AG04449 (cell line): ENCODE results near the gene CHRDL2.

Experiments used
- CTCF ChIA-PET: fragments of 350-600 bp; formaldehyde crosslinking; extraction: SDS; loops from one replicate; lab custom pipeline; 2021; ENCODE audit warnings: antibody characterized with exemption; lab: Yijun Ruan, JAX
- POLR2A ChIA-PET: fragments of 400-600, 350-600 bp; formaldehyde crosslinking; extraction: SDS; loops from one replicate; lab custom pipeline; 2020; ENCODE audit warnings: antibody characterized with exemption, inconsistent platforms; lab: Yijun Ruan, JAX
- DNase-seq: peaks from one replicate; pipeline ENCODE4 v3.0.0-alpha.2; 2010; ENCODE audit warnings: low read depth, low spot score
- H3K4me3 ChIP-seq: 2 replicates; pipeline ENCODE4 v1.5.1; 2011; ENCODE audit warnings: low read depth, mild to moderate bottlenecking, control low read depth, low read length
- TF ChIP-seq, protein P1 (sequence below): IDR thresholded peaks from one replicate; pipeline ENCODE4 v1.5.1; 2011; ENCODE audit warnings: mild to moderate bottlenecking, moderate library complexity, low read length, control low read depth, inconsistent platforms; ENCODE audit not compliant: insufficient read depth; ENCODE audit errors: missing control alignments

CHRDL2 gene

GRCh38 chr11:74696500-74696899 lies 34.7 kb downstream of the CHRDL2 start:
- TF ChIP-seq, protein P1, sequence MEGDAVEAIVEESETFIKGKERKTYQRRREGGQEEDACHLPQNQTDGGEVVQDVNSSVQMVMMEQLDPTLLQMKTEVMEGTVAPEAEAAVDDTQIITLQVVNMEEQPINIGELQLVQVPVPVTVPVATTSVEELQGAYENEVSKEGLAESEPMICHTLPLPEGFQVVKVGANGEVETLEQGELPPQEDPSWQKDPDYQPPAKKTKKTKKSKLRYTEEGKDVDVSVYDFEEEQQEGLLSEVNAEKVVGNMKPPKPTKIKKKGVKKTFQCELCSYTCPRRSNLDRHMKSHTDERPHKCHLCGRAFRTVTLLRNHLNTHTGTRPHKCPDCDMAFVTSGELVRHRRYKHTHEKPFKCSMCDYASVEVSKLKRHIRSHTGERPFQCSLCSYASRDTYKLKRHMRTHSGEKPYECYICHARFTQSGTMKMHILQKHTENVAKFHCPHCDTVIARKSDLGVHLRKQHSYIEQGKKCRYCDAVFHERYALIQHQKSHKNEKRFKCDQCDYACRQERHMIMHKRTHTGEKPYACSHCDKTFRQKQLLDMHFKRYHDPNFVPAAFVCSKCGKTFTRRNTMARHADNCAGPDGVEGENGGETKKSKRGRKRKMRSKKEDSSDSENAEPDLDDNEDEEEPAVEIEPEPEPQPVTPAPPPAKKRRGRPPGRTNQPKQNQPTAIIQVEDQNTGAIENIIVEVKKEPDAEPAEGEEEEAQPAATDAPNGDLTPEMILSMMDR, result no peak
- POLR2A ChIA-PET, result interaction anchor here (0.6 kb wide), 1 partner anchor 9 kb away, joined by 3 read pairs; no protein-coding TSS in a partner anchor
- no peak for DNase-seq
- CTCF ChIA-PET, result interaction anchor here (0.7 to 3.2 kb wide), 11 partner anchors 10 to 85 kb away, joined by 3 to 14 read pairs (median 4); no protein-coding TSS in a partner anchor
- H3K4me3 ChIP-seq, result no peak overlapping the region

- POLR2A ChIA-PET, result interaction anchor here (0.6 kb wide), 1 partner anchor 8 kb away, joined by 3 read pairs; no protein-coding TSS in a partner anchor
- no peak overlapping the region for H3K4me3 ChIP-seq
- TF ChIP-seq, protein P1, result no peak
- no peak for DNase-seq
- CTCF ChIA-PET, result interaction anchor here (0.9 to 3.2 kb wide), 7 partner anchors 9 to 45 kb away, joined by 3 to 14 read pairs (median 6); no protein-coding TSS in a partner anchor
Observed at GRCh38 chr11:74695705-74696280, 35.4 kb downstream of the CHRDL2 start.

- TF ChIP-seq, protein P1, result peak; percentile 18
- CTCF ChIA-PET, result interaction anchor here (1.8 to 9.0 kb wide), 3 partner anchors 6 to 31 kb away, joined by 4 to 119 read pairs (median 14); no protein-coding TSS in a partner anchor
- no peak overlapping the region for H3K4me3 ChIP-seq
- no peak for DNase-seq
- POLR2A ChIA-PET, result interaction anchor here (0.8 kb wide), 1 partner anchor 11 kb away, joined by 3 read pairs; no protein-coding TSS in a partner anchor
Observed at GRCh38 chr11:74694136-74694930, 36.9 kb downstream of the CHRDL2 start.

GRCh38 chr11:74693531-74693930 lies 37.7 kb downstream of the CHRDL2 start:
- DNase-seq, result no peak
- CTCF ChIA-PET, result interaction anchor here (1.0 to 9.0 kb wide), 4 partner anchors 7 to 32 kb away, joined by 4 to 119 read pairs (median 7); no protein-coding TSS in a partner anchor
- POLR2A ChIA-PET, result interaction anchor here (0.6 kb wide), 1 partner anchor 57 kb away, joined by 5 read pairs; no protein-coding TSS in a partner anchor
- no peak overlapping the region for H3K4me3 ChIP-seq
- TF ChIP-seq, protein P1, result no peak

GRCh38 chr11:74691755-74692154 lies 39.5 kb downstream of the CHRDL2 start:
- TF ChIP-seq, protein P1, result no peak
- H3K4me3 ChIP-seq, result no peak overlapping the region
- no peak for DNase-seq
- ChIA-PET POLR2A (no interaction called here), CTCF (interaction anchor here (1.0 to 9.0 kb wide), 2 partner anchors 9 to 35 kb away, joined by 3 to 119 read pairs; no protein-coding TSS in a partner anchor)
